CD14-positive monocyte (primary cell): ENCODE results near the gene PLEKHM3. TPM values are rescaled to one million over a fixed set of nuclear protein-coding genes. Genes with fewer than 3 reads are reported as not detected.

Experiments
- DNase-seq, 3 donors: peaks; one replicate each; pipeline ENCODE4 v3.0.0-alpha.2; 2011 to 2022
- H2AFZ ChIP-seq: 2 replicates; pipeline ENCODE4 v1.6.0; 2012; ENCODE audit warnings: mild to moderate bottlenecking, low read depth, low read length, inconsistent platforms; ENCODE audit not compliant: insufficient read depth, poor library complexity, severe bottlenecking
- H3K27ac ChIP-seq, 2 donors: 1 replicate in 1 of 2; 2 replicates in 1 of 2; pipeline ENCODE4 v1.5.1; 2012 to 2013; ENCODE audit warnings: low read length in 2 of 2, control low read depth in 1 of 2, inconsistent platforms in 1 of 2, low read depth in 1 of 2, mild to moderate bottlenecking in 1 of 2
- H3K27me3 ChIP-seq, 2 donors: one replicate each; pipeline versions ENCODE4 v1.6.0 to v1.6.1; 2011 to 2013; ENCODE audit warnings: low read length in 2 of 2; ENCODE audit not compliant: control insufficient read depth in 2 of 2, insufficient read depth in 2 of 2
- H3K36me3 ChIP-seq, 2 donors: replicated peaks in 1 of 2; 1 replicate in 1 of 2; 2 replicates in 1 of 2; pipeline versions ENCODE4 v1.5.1 to v1.6.1; 2012 to 2013; ENCODE audit warnings: low read length in 2 of 2, control low read depth in 1 of 2, inconsistent platforms in 1 of 2, mild to moderate bottlenecking in 1 of 2; ENCODE audit not compliant: insufficient read depth in 2 of 2, control insufficient read depth in 1 of 2
- H3K4me1 ChIP-seq, 2 donors: 1 replicate in 1 of 2; 2 replicates in 1 of 2; pipeline versions ENCODE4 v1.5.1 to v1.6.1; 2012 to 2013; ENCODE audit warnings: low read length in 2 of 2, control low read depth in 1 of 2, inconsistent platforms in 1 of 2, mild to moderate bottlenecking in 1 of 2, moderate library complexity in 1 of 2; ENCODE audit not compliant: insufficient read depth in 2 of 2, control insufficient read depth in 1 of 2
- H3K4me2 ChIP-seq: replicated peaks from 2 replicates; pipeline ENCODE3; 2012; ENCODE audit warnings: low read length, moderate library complexity, mild to moderate bottlenecking; ENCODE audit not compliant: poor library complexity, severe bottlenecking; ENCODE audit errors: extremely low read depth
- H3K4me3 ChIP-seq, 3 experiments: fragments of 200-600 bp in 1 of 3; sonication (generic) in 1 of 3; replicated peaks in 1 of 3; 1 replicate in 2 of 3; 2 replicates in 1 of 3; pipeline ENCODE4 v1.5.1; 2011 to 2013; ENCODE audit warnings: low read length in 3 of 3, mild to moderate bottlenecking in 3 of 3, control low read depth in 2 of 3, low read depth in 2 of 3, inconsistent platforms in 1 of 3, moderate library complexity in 1 of 3
- H3K79me2 ChIP-seq: 2 replicates; pipeline ENCODE4 v1.6.0; 2012; ENCODE audit warnings: mild to moderate bottlenecking, control low read depth, inconsistent platforms, low read length, moderate library complexity; ENCODE audit not compliant: insufficient read depth
- H3K9ac ChIP-seq: 2 replicates; pipeline ENCODE4 v1.6.0; 2017; ENCODE audit warnings: low read length, mild to moderate bottlenecking; ENCODE audit not compliant: insufficient read depth, poor library complexity, severe bottlenecking
- H3K9me3 ChIP-seq, 2 donors: replicated peaks in 1 of 2; 1 replicate in 1 of 2; 2 replicates in 1 of 2; pipeline versions ENCODE4 v1.5.1 to v1.6.1; 2012 to 2013; ENCODE audit warnings: low read length in 2 of 2, control low read depth in 1 of 2; ENCODE audit not compliant: control insufficient read depth in 1 of 2, insufficient read depth in 1 of 2
- H4K20me1 ChIP-seq: 2 replicates; pipeline ENCODE4 v1.6.0; 2012; ENCODE audit warnings: mild to moderate bottlenecking, low read length, control low read depth, moderate library complexity; ENCODE audit not compliant: insufficient read depth
- H3K27ac Mint-ChIP-seq, 7 donors: one replicate each; pipeline ENCODE4 v1.8.0; 2020; ENCODE audit warnings: mild to moderate bottlenecking in 7 of 7, mixed read lengths in 7 of 7, moderate library complexity in 6 of 7, inconsistent platforms in 2 of 7
- H3K27me3 Mint-ChIP-seq, 3 donors: one replicate each; pipeline ENCODE4 v1.8.0; 2021 to 2022; ENCODE audit warnings: low read depth in 3 of 3, mild to moderate bottlenecking in 3 of 3, mixed read lengths in 3 of 3, moderate library complexity in 3 of 3, inconsistent platforms in 1 of 3
- H3K36me3 Mint-ChIP-seq, 2 donors: one replicate each; pipeline ENCODE4 v1.8.0; 2020; ENCODE audit warnings: mixed read lengths in 2 of 2, inconsistent platforms in 1 of 2, mild to moderate bottlenecking in 1 of 2
- H3K4me1 Mint-ChIP-seq: one replicate; pipeline ENCODE4 v1.8.0; 2020; ENCODE audit warnings: mild to moderate bottlenecking, mixed read lengths
- H3K4me3 Mint-ChIP-seq, 2 donors: one replicate each; pipeline ENCODE4 v1.8.0; 2020; ENCODE audit warnings: mild to moderate bottlenecking in 2 of 2, mixed read lengths in 2 of 2, moderate library complexity in 1 of 2
- H3K9me3 Mint-ChIP-seq, 7 donors: one replicate each; pipeline ENCODE4 v1.8.0; 2020 to 2022; ENCODE audit warnings: mixed read lengths in 7 of 7, mild to moderate bottlenecking in 6 of 7, moderate library complexity in 6 of 7, inconsistent platforms in 2 of 7
- CTCF ChIP-seq: fragments of 200-600 bp; IDR thresholded peaks from one replicate; pipeline ENCODE4 v1.8.0; 2022; ENCODE audit warnings: antibody characterized with exemption, mild to moderate bottlenecking
- WGBS: methylation state at CpG from one replicate; pipeline ENCODE4 v1.1.5; 2013; ENCODE audit warnings: missing lambda C conversion rate; ENCODE audit not compliant: insufficient coverage; 5-methylcytosine and 5-hydroxymethylcytosine counted together
- intact Hi-C, 2 donors: fragments of 100-400 bp; cut with micrococcal nuclease; formaldehyde crosslinking; loops; one replicate each; pipeline versions ENCODE4 v1.15.0 to v1.15.1; 2023
- polyA plus RNA-seq, 3 donors: library from polyadenylated mRNA; depleted of rRNA in 1 of 3; unstranded in 2 of 3; stranded (reverse) in 1 of 3; fragments of 300-500 nt in 2 of 3; fragments of >200 nt in 1 of 3; fragmentation: Illumina TruSeq in 2 of 3; gene quantifications; 1 replicate in 2 of 3; 2 replicates in 1 of 3; pipeline ENCODE4 v1.2.3, GENCODE V29; 2012 to 2021

PLEKHM3 gene
- polyA plus RNA-seq, 3 donors: 3.0 to 8.0 (median 3.0) TPM

GRCh38 chr2:207905546-207905945 is 119.8 kb downstream of the PLEKHM3 start:
- Mint-ChIP-seq H3K27me3 (no peaks in the 10 kb centered on the region), H3K27ac (no peak overlapping the region), H3K36me3 (peaks cover 27 to 44% of the 10 kb centered on the region in 2 donors), H3K4me3 (no peak overlapping the region), H3K9me3 (no peaks in the 10 kb centered on the region), H3K4me1 (no peaks in the 10 kb centered on the region)
- no peak overlapping the region for H3K9ac ChIP-seq
- no peaks in the 10 kb centered on the region for H4K20me1 ChIP-seq
- H3K27ac ChIP-seq: no peak overlapping the region
- intact Hi-C loops: no loop called here
- WGBS: no CpG with 5 or more reads among the region's 1 CpG
- no peak for DNase-seq
- no peaks in the 10 kb centered on the region for H3K27me3 ChIP-seq
- H3K36me3 ChIP-seq: peaks cover 5 to 42% of the 10 kb centered on the region in 2 donors
- no peaks in the 10 kb centered on the region for H3K9me3 ChIP-seq
- no peaks in the 10 kb centered on the region for H3K79me2 ChIP-seq
- TF ChIP-seq CTCF: no peak
- H3K4me3 ChIP-seq: no peak overlapping the region
- no peak overlapping the region for H2AFZ ChIP-seq
- no peaks in the 10 kb centered on the region for H3K4me1 ChIP-seq
- H3K4me2 ChIP-seq: no peak overlapping the region

GRCh38 chr2:207903236-207903635 is 122.1 kb downstream of the PLEKHM3 start:
- Histone ChIP-seq H4K20me1 (no peaks in the 10 kb centered on the region), H2AFZ (no peak overlapping the region), H3K27ac (no peak overlapping the region), H3K9me3 (no peaks in the 10 kb centered on the region), H3K36me3 (peaks cover 11 to 49% of the 10 kb centered on the region in 2 donors), H3K79me2 (no peaks in the 10 kb centered on the region), H3K27me3 (no peaks in the 10 kb centered on the region), H3K4me3 (no peak overlapping the region), H3K9ac (no peak overlapping the region), H3K4me2 (no peak overlapping the region), H3K4me1 (no peaks in the 10 kb centered on the region)
- no peak for TF ChIP-seq CTCF
- Mint-ChIP-seq H3K4me1 (no peaks in the 10 kb centered on the region), H3K27me3 (no peaks in the 10 kb centered on the region), H3K9me3 (no peaks in the 10 kb centered on the region), H3K4me3 (no peak overlapping the region), H3K27ac (no peak overlapping the region), H3K36me3 (peaks cover 32 to 51% of the 10 kb centered on the region in 2 donors)
- WGBS: no CpG with 5 or more reads among the region's 3 CpGs
- intact Hi-C loops: no loop called here
- DNase-seq: no peak
